Frontal cortex (tissue), 4 donors: ENCODE results near the gene SPIRE1. TPM values are rescaled to one million over a fixed set of nuclear protein-coding genes. Genes with fewer than 3 reads are reported as not detected.
"Not testable (repeated sequence)": the region's sequence is repeated elsewhere in the genome, so short reads cannot be mapped to it uniquely, and the experiment has no call there.

ENCODE experiments used
- DNase-seq, 2 donors: peaks; one replicate each; pipeline ENCODE4 v3.0.0; 2012; ENCODE audit warnings: low spot score in 2 of 2
- FAIRE-seq: peaks from 2 replicates; lab custom pipeline; 2012; peaks lifted over from hg19 to GRCh38; lab: Jason Lieb, UNC
- total RNA-seq: library from RNA; depleted of rRNA; stranded (reverse); fragments of >200 nt; gene quantifications from one replicate; pipeline ENCODE4 v1.2.3, GENCODE V29; 2014
- donor health status: control.
- donor health status: control.
- donor health status: control.

The SPIRE1 gene
- total RNA-seq, 1 donor from 2014 or later = 104 TPM

- DNase-seq = peak in 1 of 2 donors; percentile 22
- FAIRE-seq = no peak
These were observed 5.0 kb downstream of the SPIRE1 start for GRCh38 chr18:12652861-12653401.

- DNase-seq = no peak
- no peak for FAIRE-seq
These were observed 6.3 kb downstream of the SPIRE1 start for GRCh38 chr18:12651651-12652050.

- FAIRE-seq (no peak), DNase-seq (no peak)
These were observed 10.1 kb downstream of the SPIRE1 start for GRCh38 chr18:12647773-12648172.

- FAIRE-seq (no peak), DNase-seq (no peak)
These were observed 12.1 kb downstream of the SPIRE1 start for GRCh38 chr18:12645751-12646203.

- FAIRE-seq (no peak), DNase-seq (no peak)
These were observed 12.7 kb downstream of the SPIRE1 start for GRCh38 chr18:12645254-12645653.

GRCh38 chr18:12643756-12644155 lies 14.2 kb downstream of the SPIRE1 start:
- DNase-seq = not testable (repeated sequence)
- peak; percentile 45 for FAIRE-seq

GRCh38 chr18:12640881-12641200 lies 17.1 kb downstream of the SPIRE1 start:
- DNase-seq (no peak), FAIRE-seq (no peak)

- no peak for FAIRE-seq
- no peak for DNase-seq
These were observed 17.7 kb downstream of the SPIRE1 start for GRCh38 chr18:12639990-12640880.

GRCh38 chr18:12638644-12639124 lies 19.2 kb downstream of the SPIRE1 start:
- FAIRE-seq = no peak
- no peak for DNase-seq

- no peak for DNase-seq
- no peak for FAIRE-seq
These were observed 19.8 kb downstream of the SPIRE1 start for GRCh38 chr18:12637901-12638643.

- DNase-seq (no peak), FAIRE-seq (no peak)
These were observed 20.5 kb downstream of the SPIRE1 start for GRCh38 chr18:12637393-12637792.

GRCh38 chr18:12631831-12632477 lies 26.0 kb downstream of the SPIRE1 start:
- DNase-seq (no peak), FAIRE-seq (no peak)

GRCh38 chr18:12630136-12630535 lies 27.8 kb downstream of the SPIRE1 start:
- no peak for DNase-seq

GRCh38 chr18:12628706-12629702 lies 28.9 kb downstream of the SPIRE1 start:
- DNase-seq (no peak), FAIRE-seq (no peak)

More at GRCh38 chr18:12630136-12630535, 27.8 kb downstream of the SPIRE1 start:
- no peak for FAIRE-seq

GRCh38 chr18:12627199-12627598 lies 30.7 kb downstream of the SPIRE1 start:
- FAIRE-seq, DNase-seq: not testable (repeated sequence)

- DNase-seq (no peak), FAIRE-seq (no peak)
These were observed 32.7 kb downstream of the SPIRE1 start for GRCh38 chr18:12625241-12625640.

GRCh38 chr18:12621742-12622306 lies 36.1 kb downstream of the SPIRE1 start:
- FAIRE-seq (no peak), DNase-seq (no peak)

- DNase-seq (no peak), FAIRE-seq (no peak)
These were observed 42.2 kb downstream of the SPIRE1 start for GRCh38 chr18:12615748-12616147.

GRCh38 chr18:12608301-12608700 lies 49.6 kb downstream of the SPIRE1 start:
- no peak for DNase-seq
- no peak for FAIRE-seq
